Activated CD4-positive, alpha-beta memory T cell treated with anti-CD3 and anti-CD28 coated beads, Interleukin-2, amount 10 ng/mL, durations not matched to agents 7 days and 5 days (primary cell): Measurements from ENCODE around the gene AMMECR1. TPM values are rescaled to one million over a fixed set of nuclear protein-coding genes. Genes with fewer than 3 reads are reported as not detected.
"Not testable (repeated sequence)": the region's sequence is repeated elsewhere in the genome, so short reads cannot be mapped to it uniquely, and the experiment has no call there.

Source experiments
- CTCF ChIA-PET: fragments of 350-600 bp; sonication (Branson Sonifier 250); formaldehyde crosslinking; loops from one replicate; lab custom pipeline; 2021; ENCODE audit warnings: antibody characterized with exemption, inconsistent platforms; lab: Charles Lee
- POLR2A ChIA-PET: fragments of 350-600 bp; sonication (Branson Sonifier 250); formaldehyde crosslinking; loops from one replicate; lab custom pipeline; 2021; ENCODE audit warnings: antibody characterized with exemption; lab: Charles Lee
- DNase-seq: peaks from one replicate; pipeline ENCODE4 v3.0.0-alpha.2; 2020
- H3K27ac Mint-ChIP-seq: one replicate; pipeline ENCODE4 v1.8.0; 2021; ENCODE audit warnings: mild to moderate bottlenecking, mixed read lengths
- H3K27me3 Mint-ChIP-seq: one replicate; pipeline ENCODE4 v1.8.0; 2021; ENCODE audit warnings: mixed read lengths
- H3K36me3 Mint-ChIP-seq: one replicate; pipeline ENCODE4 v1.8.0; 2021; ENCODE audit warnings: low read depth, mixed read lengths
- H3K4me1 Mint-ChIP-seq: one replicate; pipeline ENCODE4 v1.8.0; 2021; ENCODE audit warnings: mixed read lengths
- H3K4me3 Mint-ChIP-seq: one replicate; pipeline ENCODE4 v1.8.0; 2021; ENCODE audit warnings: mild to moderate bottlenecking, mixed read lengths
- H3K9me3 Mint-ChIP-seq: one replicate; pipeline ENCODE4 v1.8.0; 2021; ENCODE audit warnings: mixed read lengths
- total RNA-seq, 2 experiments: library from RNA; stranded (reverse); gene quantifications; one replicate each; pipeline ENCODE4 v1.2.3, GENCODE V29; 2021

The AMMECR1 gene
- total RNA-seq, 2 experiments from 2014 or later: 12.6 to 12.8 TPM

- DNase-seq: no peak
- ChIA-PET CTCF (interaction anchor here (1.4 kb wide), 1 partner anchor 17 kb away, joined by 4 read pairs; no protein-coding TSS in a partner anchor), POLR2A (no interaction called here)
- Mint-ChIP-seq H3K9me3 (no peaks in the 10 kb centered on the region), H3K27me3 (no peaks in the 10 kb centered on the region), H3K4me1 (peaks cover 13% of the 10 kb centered on the region), H3K27ac (no peak overlapping the region), H3K4me3 (no peak overlapping the region), H3K36me3 (no peaks in the 10 kb centered on the region)
These were observed 154.4 kb downstream of the AMMECR1 start for GRCh38 chrX:110163488-110163887.

- Mint-ChIP-seq H3K9me3 (no peaks in the 10 kb centered on the region), H3K27me3 (no peaks in the 10 kb centered on the region), H3K36me3 (no peaks in the 10 kb centered on the region), H3K4me3 (no peak overlapping the region), H3K4me1 (peaks cover 13% of the 10 kb centered on the region), H3K27ac (no peak overlapping the region)
- no peak for DNase-seq
- ChIA-PET CTCF (interaction anchor here (1.4 kb wide), 1 partner anchor 16 kb away, joined by 4 read pairs; no protein-coding TSS in a partner anchor), POLR2A (no interaction called here)
These were observed 155.0 kb downstream of the AMMECR1 start for GRCh38 chrX:110162867-110163266.

DNA sequence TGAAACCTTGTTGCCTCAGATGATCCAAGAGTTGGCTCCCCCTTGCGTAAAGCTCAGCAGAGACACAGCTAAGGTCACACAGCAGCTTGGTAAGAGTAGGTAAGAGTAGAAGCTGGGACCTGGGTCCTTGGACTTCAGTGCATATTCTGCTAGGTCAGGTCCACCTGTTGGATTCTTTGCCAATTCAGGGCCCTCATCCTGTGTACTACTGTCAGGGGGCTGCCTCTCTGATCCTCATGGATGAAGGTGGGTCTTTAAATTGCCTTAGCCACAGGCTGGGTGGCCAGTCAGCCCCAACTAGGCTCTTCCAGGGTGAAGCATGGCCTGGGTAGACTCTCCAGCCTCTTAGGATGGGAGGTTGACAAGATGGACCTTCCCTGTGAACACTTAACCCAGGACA lies 155.8 kb downstream of the AMMECR1 start:
- no peaks in the 10 kb centered on the region for H3K27me3 Mint-ChIP-seq
- DNase-seq: no peak
- no peak overlapping the region for H3K4me3 Mint-ChIP-seq
- no peak overlapping the region for H3K27ac Mint-ChIP-seq
- ChIA-PET CTCF (interaction anchor here (1.5 to 8.5 kb wide), 5 partner anchors 8 to 248 kb away, joined by 3 to 250 read pairs (median 8); partner anchors contain the start of gene AMMECR1), POLR2A (interaction anchor here (1.6 kb wide), 1 partner anchor 156 kb away, joined by 7 read pairs; the partner anchor contains the start of gene AMMECR1)
- no peaks in the 10 kb centered on the region for H3K9me3 Mint-ChIP-seq
- peaks cover 13% of the 10 kb centered on the region for H3K4me1 Mint-ChIP-seq
- no peaks in the 10 kb centered on the region for H3K36me3 Mint-ChIP-seq

DNA sequence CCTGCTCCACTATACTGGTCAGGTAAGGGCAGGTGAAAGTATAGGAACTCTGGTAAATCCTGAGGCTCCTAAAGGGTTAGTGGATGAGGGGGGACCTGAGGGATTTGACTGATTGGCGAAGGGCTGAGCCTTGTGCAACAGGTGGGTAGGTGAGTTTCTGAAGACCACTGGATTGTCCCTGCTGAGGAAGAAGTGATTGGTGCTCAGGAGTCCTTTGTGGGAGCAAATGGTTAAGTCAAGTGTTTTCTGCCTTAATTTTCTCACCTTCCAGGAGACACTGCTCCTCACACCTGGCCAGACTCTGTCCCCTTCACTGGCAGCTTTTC lies 156.6 kb downstream of the AMMECR1 start:
- Mint-ChIP-seq H3K9me3 (no peaks in the 10 kb centered on the region), H3K36me3 (no peaks in the 10 kb centered on the region), H3K27me3 (no peaks in the 10 kb centered on the region), H3K4me3 (no peak overlapping the region), H3K27ac (no peak overlapping the region), H3K4me1 (peaks cover 13% of the 10 kb centered on the region)
- DNase-seq: no peak
- CTCF ChIA-PET: interaction anchor here (0.7 to 8.5 kb wide), 9 partner anchors 8 to 248 kb away, joined by 3 to 250 read pairs (median 5); partner anchors contain the start of gene AMMECR1
- POLR2A ChIA-PET: interaction anchor here (1.2 to 1.6 kb wide), 2 partner anchors 156 to 244 kb away, joined by 3 to 7 read pairs; partner anchors contain the start of gene AMMECR1

DNA sequence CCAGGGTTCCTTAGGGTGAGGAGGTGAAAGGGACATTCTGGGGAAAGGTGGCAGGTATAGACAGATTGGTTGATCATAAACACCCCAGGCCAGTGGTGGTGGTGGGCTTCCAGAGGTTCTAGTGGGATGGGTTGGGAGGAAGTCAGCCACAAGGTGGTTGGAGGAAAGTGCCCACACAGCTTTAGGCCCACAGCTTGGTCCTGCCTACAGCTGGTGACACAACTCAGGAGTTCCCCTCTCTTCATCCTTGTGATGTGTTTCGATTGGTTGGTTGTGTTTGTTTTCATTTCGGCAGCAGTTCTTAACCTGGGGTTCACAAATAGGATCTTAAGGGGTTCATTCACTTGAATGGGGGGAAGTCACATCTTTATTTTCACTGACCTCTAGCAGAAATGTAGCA lies 158.0 kb downstream of the AMMECR1 start:
- H3K9me3 Mint-ChIP-seq: no peaks in the 10 kb centered on the region
- no peak overlapping the region for H3K27ac Mint-ChIP-seq
- DNase-seq: no peak
- no peaks in the 10 kb centered on the region for H3K36me3 Mint-ChIP-seq
- H3K4me3 Mint-ChIP-seq: no peak overlapping the region
- ChIA-PET CTCF (interaction anchor here (0.5 to 8.5 kb wide), 6 partner anchors 13 to 938 kb away, joined by 3 to 250 read pairs (median 6); no protein-coding TSS in a partner anchor), POLR2A (interaction anchor here (1.0 kb wide), 1 partner anchor 244 kb away, joined by 3 read pairs; no protein-coding TSS in a partner anchor)
- H3K4me1 Mint-ChIP-seq: peaks cover 13% of the 10 kb centered on the region
- H3K27me3 Mint-ChIP-seq: no peaks in the 10 kb centered on the region

- Mint-ChIP-seq H3K4me3 (no peak overlapping the region), H3K27me3 (no peaks in the 10 kb centered on the region), H3K36me3 (no peaks in the 10 kb centered on the region), H3K4me1 (peaks cover 13% of the 10 kb centered on the region), H3K27ac (no peak overlapping the region), H3K9me3 (no peaks in the 10 kb centered on the region)
- DNase-seq: peak; percentile 24
- ChIA-PET CTCF (interaction anchor here (0.8 to 8.5 kb wide), 5 partner anchors 12 to 261 kb away, joined by 3 to 250 read pairs (median 3); no protein-coding TSS in a partner anchor), POLR2A (interaction anchor here (0.7 to 1.0 kb wide), 2 partner anchors 158 to 244 kb away, joined by 3 read pairs; no protein-coding TSS in a partner anchor)
These were observed 158.7 kb downstream of the AMMECR1 start for GRCh38 chrX:110159235-110159634.

DNA sequence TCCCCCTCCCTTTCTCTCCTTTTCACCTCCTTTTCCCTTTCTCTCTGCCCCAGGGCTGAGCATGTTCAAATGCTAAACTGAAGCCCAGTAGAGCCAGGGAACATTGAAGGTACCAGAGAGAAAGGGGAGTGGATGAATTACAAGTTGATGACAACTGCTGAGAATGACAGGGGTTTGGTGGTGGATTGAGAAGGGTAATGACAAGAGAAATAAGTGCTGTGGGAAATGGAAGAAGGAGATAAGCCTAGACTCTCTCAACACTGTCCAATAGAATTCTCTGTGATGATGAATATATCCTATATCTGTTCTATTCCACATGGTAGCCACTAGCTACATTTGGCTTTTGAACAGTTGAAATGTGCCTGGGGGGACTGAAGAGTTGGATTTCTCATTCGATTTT lies 160.4 kb downstream of the AMMECR1 start:
- H3K27me3 Mint-ChIP-seq: no peaks in the 10 kb centered on the region
- DNase-seq: no peak
- POLR2A ChIA-PET: no interaction called here
- H3K4me1 Mint-ChIP-seq: peaks cover 13% of the 10 kb centered on the region
- no peaks in the 10 kb centered on the region for H3K36me3 Mint-ChIP-seq
- no peaks in the 10 kb centered on the region for H3K9me3 Mint-ChIP-seq
- H3K4me3 Mint-ChIP-seq: no peak overlapping the region
- CTCF ChIA-PET: interaction anchor here (0.7 to 8.5 kb wide), 3 partner anchors 10 to 252 kb away, joined by 3 to 250 read pairs (median 33); no protein-coding TSS in a partner anchor
- no peak overlapping the region for H3K27ac Mint-ChIP-seq

DNA sequence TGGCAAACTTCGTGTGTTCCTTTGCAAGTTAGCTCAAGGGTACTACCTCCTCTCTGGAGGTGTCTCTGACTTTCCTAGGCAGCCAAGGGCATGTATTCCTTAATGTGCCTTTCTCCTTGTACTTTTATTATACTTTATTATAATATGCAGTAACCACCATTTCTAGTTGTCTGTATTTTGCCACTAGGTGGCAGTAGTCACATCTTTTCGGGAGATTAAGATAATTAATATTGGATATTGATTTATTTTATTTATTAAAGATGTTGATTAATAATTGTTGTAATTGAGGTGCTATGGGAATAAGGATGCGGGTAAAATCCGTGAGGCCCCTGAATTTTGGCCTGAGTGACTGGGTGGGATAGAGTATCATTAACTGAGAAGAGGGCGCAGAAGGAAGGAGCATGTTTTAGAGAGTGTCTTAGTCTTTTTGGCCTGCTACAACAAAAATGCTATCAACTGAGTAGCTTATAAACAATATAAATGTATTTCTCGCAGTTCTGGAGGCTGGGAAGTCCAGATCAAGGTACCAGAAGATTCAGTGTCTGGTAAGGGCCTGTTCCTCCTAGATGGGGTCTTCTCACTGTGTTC lies 161.6 kb downstream of the AMMECR1 start:
- no peaks in the 10 kb centered on the region for H3K27me3 Mint-ChIP-seq
- no peak overlapping the region for H3K27ac Mint-ChIP-seq
- CTCF ChIA-PET: interaction anchor here (1.2 to 8.5 kb wide), 3 partner anchors 9 to 253 kb away, joined by 4 to 250 read pairs (median 33); no protein-coding TSS in a partner anchor
- DNase-seq: no peak
- H3K36me3 Mint-ChIP-seq: no peaks in the 10 kb centered on the region
- H3K4me1 Mint-ChIP-seq: peaks cover 13% of the 10 kb centered on the region
- H3K9me3 Mint-ChIP-seq: no peaks in the 10 kb centered on the region
- no peak overlapping the region for H3K4me3 Mint-ChIP-seq
- POLR2A ChIA-PET: no interaction called here

GRCh38 chrX:110155759-110156158 lies 162.1 kb downstream of the AMMECR1 start:
- no peaks in the 10 kb centered on the region for H3K9me3 Mint-ChIP-seq
- H3K36me3 Mint-ChIP-seq: no peaks in the 10 kb centered on the region
- no peak for DNase-seq
- no peak overlapping the region for H3K27ac Mint-ChIP-seq
- no peaks in the 10 kb centered on the region for H3K27me3 Mint-ChIP-seq
- POLR2A ChIA-PET: no interaction called here
- CTCF ChIA-PET: interaction anchor here (1.2 to 8.5 kb wide), 3 partner anchors 8 to 254 kb away, joined by 4 to 250 read pairs (median 33); no protein-coding TSS in a partner anchor
- H3K4me1 Mint-ChIP-seq: peaks cover 13% of the 10 kb centered on the region
- H3K4me3 Mint-ChIP-seq: no peak overlapping the region

- CTCF ChIA-PET: interaction anchor here (1.0 to 8.5 kb wide), 2 partner anchors 188 to 255 kb away, joined by 3 to 250 read pairs; no protein-coding TSS in a partner anchor
- H3K9me3 Mint-ChIP-seq, H3K27ac Mint-ChIP-seq, H3K4me1 Mint-ChIP-seq, H3K36me3 Mint-ChIP-seq, DNase-seq, POLR2A ChIA-PET, H3K27me3 Mint-ChIP-seq, H3K4me3 Mint-ChIP-seq: not testable (repeated sequence)
These were observed 163.6 kb downstream of the AMMECR1 start for GRCh38 chrX:110154328-110154727.

DNA sequence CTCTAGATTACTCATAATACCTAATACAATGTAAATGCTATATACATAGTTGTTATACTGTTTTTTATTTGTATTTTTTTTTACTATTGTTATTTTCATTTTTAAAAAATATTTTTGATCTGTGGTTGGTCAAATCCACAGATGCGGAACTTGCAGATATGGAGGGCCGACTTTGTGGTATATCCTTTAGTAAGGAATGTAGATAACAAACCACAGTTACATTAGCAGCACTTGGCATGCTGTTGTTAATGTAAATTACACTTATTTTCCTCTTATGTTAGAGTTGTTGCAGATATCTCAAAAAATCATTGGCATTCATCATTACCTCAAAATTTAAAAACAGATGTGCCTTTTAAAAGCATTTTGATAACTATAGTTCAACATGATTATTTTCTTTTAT lies 164.0 kb downstream of the AMMECR1 start:
- ChIA-PET CTCF (interaction anchor here (1.0 to 1.1 kb wide), 2 partner anchors 16 to 259 kb away, joined by 3 to 4 read pairs; no protein-coding TSS in a partner anchor), POLR2A (no interaction called here)
- DNase-seq: no peak
- no peaks in the 10 kb centered on the region for H3K9me3 Mint-ChIP-seq
- no peaks in the 10 kb centered on the region for H3K36me3 Mint-ChIP-seq
- no peaks in the 10 kb centered on the region for H3K27me3 Mint-ChIP-seq
- no peak overlapping the region for H3K4me3 Mint-ChIP-seq
- peaks cover under 1% of the 10 kb centered on the region for H3K4me1 Mint-ChIP-seq
- H3K27ac Mint-ChIP-seq: no peak overlapping the region

DNA sequence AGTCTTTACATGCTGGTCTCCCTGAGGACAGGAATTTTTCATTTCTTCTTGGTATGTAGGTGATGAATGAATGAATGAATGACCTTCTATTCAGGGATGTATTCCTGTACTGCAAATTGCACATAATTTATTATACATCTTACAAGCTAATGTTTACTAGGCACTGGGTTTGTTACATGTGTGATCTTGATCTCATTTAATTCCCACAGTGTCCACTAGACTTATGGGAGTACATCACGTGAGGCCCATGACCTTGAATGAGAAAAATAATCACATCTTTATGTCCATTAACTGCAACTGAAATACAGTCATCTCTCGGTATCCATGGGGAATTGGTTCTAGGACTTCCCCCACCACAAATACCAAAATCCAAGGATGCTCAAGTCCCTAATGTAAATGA lies 164.6 kb downstream of the AMMECR1 start:
- CTCF ChIA-PET: interaction anchor here (1.0 to 1.1 kb wide), 2 partner anchors 16 to 259 kb away, joined by 3 to 4 read pairs; no protein-coding TSS in a partner anchor

DNA sequence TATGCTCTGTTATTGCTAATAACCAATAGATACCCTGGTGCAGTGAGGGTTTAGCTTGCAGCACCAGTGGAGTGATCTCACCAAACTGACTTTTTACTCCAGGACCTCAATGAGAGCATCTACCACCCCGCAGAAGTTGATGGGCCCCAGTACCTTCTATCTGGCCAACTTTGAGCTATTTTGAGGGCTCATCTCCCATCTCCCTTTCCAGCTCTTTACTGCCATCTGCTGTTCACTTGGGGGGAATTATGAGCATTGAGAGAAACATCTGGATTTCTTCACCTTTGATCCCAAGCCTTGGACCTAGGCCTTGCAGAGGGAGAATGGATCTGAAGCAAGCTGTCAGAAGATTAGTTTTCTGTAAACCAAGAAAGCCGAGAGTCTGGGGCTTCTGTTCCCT lies 171.4 kb downstream of the AMMECR1 start:
- Mint-ChIP-seq H3K4me3 (no peak overlapping the region), H3K27ac (no peak overlapping the region), H3K4me1 (peaks cover 7% of the 10 kb centered on the region), H3K27me3 (no peaks in the 10 kb centered on the region), H3K36me3 (no peaks in the 10 kb centered on the region), H3K9me3 (no peaks in the 10 kb centered on the region)
- ChIA-PET POLR2A (no interaction called here), CTCF (interaction anchor here (0.6 to 3.4 kb wide), 25 partner anchors 10 to 433 kb away, joined by 3 to 33 read pairs (median 4); no protein-coding TSS in a partner anchor)
- DNase-seq: peak; percentile 22

More for the DNA sequence above, 164.6 kb downstream of the AMMECR1 start:
- Mint-ChIP-seq H3K4me1 (no peaks in the 10 kb centered on the region), H3K4me3 (no peak overlapping the region), H3K27me3 (no peaks in the 10 kb centered on the region), H3K9me3 (no peaks in the 10 kb centered on the region), H3K36me3 (no peaks in the 10 kb centered on the region), H3K27ac (no peak overlapping the region)
- DNase-seq: no peak
- POLR2A ChIA-PET: no interaction called here
